ENCODE results near the gene CBARP. TPM values are rescaled to one million over a fixed set of nuclear protein-coding genes. Genes with fewer than 3 reads are reported as not detected.

CBARP gene
- total and polyA plus RNA-seq, 2 of the 13 experiments (the other 11 are each of a cell fraction or from before 2014, with no cell fraction given): 1.2 to 1.4 TPM

- Histone ChIP-seq H3K79me2 (ENCODE audit: insufficient read depth, low read length) (peaks cover 41% of the 10 kb centered on the region), H3K9ac (ENCODE audit: insufficient read depth, low read depth, low read length) (peak within 1 kb of the TSS; percentile 71), H3K27me3 (ENCODE audit: control insufficient read depth in 1 of 2, insufficient read depth in 2 of 2, low read length in 2 of 2) (no peaks in the 10 kb centered on the region; a peak in 1 of 5 replicates), H3K36me3 (replicated peaks in 1 of 2; ENCODE audit: control insufficient read depth in 1 of 2, insufficient read depth in 2 of 2, low read length in 2 of 2) (peaks cover 0 to 3% of the 10 kb centered on the region in 2 experiments; a peak in 1 of 5 replicates), H3K4me3 (replicated peaks in 1 of 3; ENCODE audit: insufficient read depth in 1 of 3, low read depth in 2 of 3, low read length in 3 of 3) (peak within 1 kb of the TSS; percentile 75 to 89 (median 82)), H3K4me2 (ENCODE audit: low read depth, low read length) (peak within 1 kb of the TSS; percentile 89), H2AFZ (ENCODE audit: low read length) (no peak within 1 kb of the TSS), H3K9me3 (ENCODE audit: low read length) (no peaks in the 10 kb centered on the region), H3K4me1 (ENCODE audit: insufficient read depth, low read length) (peaks cover 67% of the 10 kb centered on the region), H3K27ac (ENCODE audit: extremely low read length, insufficient read depth, low read length) (peak within 1 kb of the TSS; percentile 75), H4K20me1 (ENCODE audit: insufficient read depth, low read length) (no peaks in the 10 kb centered on the region)
- TF ChIP-seq YY1 (IDR thresholded peaks at IDR 0.05; ENCODE audit: insufficient read depth, insufficient replicate concordance, low read depth, low read length): no peak
- 0 out of 2 replicates have a peak, but pooled peaks have one; percentile 8 for TF ChIP-seq YEATS4 (CRISPR knock-in tag; IDR thresholded peaks at IDR 0.05; ENCODE audit: borderline replicate concordance)
- DNase-seq (ENCODE audit: low spot score) (no peak), ATAC-seq (no peak), FAIRE-seq (no peak)
- ChIA-PET CTCF (ENCODE audit: low intra/inter-chr PET ratio, low total read pairs) (no interaction called here), POLR2A (interaction anchor here (1.3 to 3.5 kb wide), 5 partner anchors 16 to 117 kb away, joined by 3 to 61 read pairs (median 8); partner anchors contain the start of gene CIRBP)
- WGBS (ENCODE audit: low lambda C conversion rate): no CpG with 5 or more reads among the region's 113 CpGs
- intact Hi-C loops (cut with micrococcal nuclease; ENCODE audit: unreplicated experiment): no loop called here
- in situ Hi-C loops (cut with HindIII; ENCODE audit: extremely low pct_ligation_motif_present, low pct_unique_long_range_greater_than_20kb): no loop called here
- no TSS peak for BruUV-seq (replicated peaks)
Measured at GRCh38 chr19:1285737-1286360, 48.0 kb upstream of the CBARP start, which contains the start of gene EFNA2. TSS of gene EFNA2 (plus strand) at chr19:1285873. CDS start at chr19:1286169, 296 bp downstream.

DNA sequence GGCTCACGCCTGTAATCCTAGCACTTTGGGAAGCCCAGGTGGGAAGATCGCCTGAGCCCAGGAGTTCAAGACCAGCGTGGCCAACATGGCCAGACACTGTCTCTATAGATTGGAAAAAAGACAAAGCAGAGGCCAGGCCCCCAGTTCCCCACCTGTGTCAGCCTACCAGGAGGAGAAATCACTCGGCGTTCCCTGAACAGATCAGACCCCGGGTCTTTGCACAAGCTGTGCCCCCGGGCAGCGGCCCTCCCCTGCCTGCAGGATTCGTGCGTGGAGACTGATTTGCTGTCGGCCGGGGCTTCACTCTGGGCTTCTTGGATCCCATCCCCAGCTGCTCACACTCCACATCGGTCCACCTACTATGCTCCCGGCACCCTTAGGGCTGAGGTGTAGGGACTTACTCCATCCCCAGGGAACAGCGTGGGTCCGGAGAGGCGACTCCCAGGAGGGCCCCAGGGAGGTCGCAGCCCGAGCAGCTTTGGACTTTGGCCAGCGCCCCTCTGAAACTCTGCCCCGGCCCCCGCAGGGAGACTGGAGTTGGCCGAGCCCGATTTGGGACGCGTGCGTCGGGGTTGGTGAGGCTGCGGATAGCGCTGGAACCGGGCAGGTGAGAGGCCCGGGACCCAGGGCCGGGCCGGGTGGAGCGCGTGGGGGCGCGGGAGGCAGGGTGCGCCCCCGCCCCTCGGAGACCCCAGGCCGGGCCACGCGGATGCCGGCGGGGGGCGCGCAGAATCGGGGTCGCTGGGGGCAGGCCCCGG, 47.4 kb upstream of the CBARP start:
- Histone ChIP-seq H3K36me3 (replicated peaks in 1 of 2; ENCODE audit: control insufficient read depth in 1 of 2, insufficient read depth in 2 of 2, low read length in 2 of 2) (peaks cover 0 to 3% of the 10 kb centered on the region in 2 experiments; a peak in 1 of 5 replicates), H4K20me1 (ENCODE audit: insufficient read depth, low read length) (no peaks in the 10 kb centered on the region), H3K27me3 (ENCODE audit: control insufficient read depth in 1 of 2, insufficient read depth in 2 of 2, low read length in 2 of 2) (no peaks in the 10 kb centered on the region; a peak in 1 of 5 replicates), H3K9ac (ENCODE audit: insufficient read depth, low read depth, low read length) (peak overlapping the region; percentile 60), H3K9me3 (ENCODE audit: low read length) (no peaks in the 10 kb centered on the region), H3K4me2 (ENCODE audit: low read depth, low read length) (peak overlapping the region; percentile 89), H3K27ac (ENCODE audit: extremely low read length, insufficient read depth, low read length) (peak overlapping the region; percentile 75), H2AFZ (ENCODE audit: low read length) (no peak overlapping the region), H3K4me3 (replicated peaks in 1 of 3; ENCODE audit: insufficient read depth in 1 of 3, low read depth in 2 of 3, low read length in 3 of 3) (peak overlapping the region; percentile 59 to 70 (median 63); a peak in 5 of 6 replicates), H3K4me1 (ENCODE audit: insufficient read depth, low read length) (peaks cover 60% of the 10 kb centered on the region), H3K79me2 (ENCODE audit: insufficient read depth, low read length) (peaks cover 35% of the 10 kb centered on the region)
- FAIRE-seq (peak; percentile 18), ATAC-seq (peak; percentile 7), DNase-seq (ENCODE audit: low spot score) (no peak)
- WGBS (ENCODE audit: low lambda C conversion rate): 0% methylated on average over 4 of the region's 51 CpGs
- BruUV-seq (replicated peaks): no TSS peak
- POLR2A ChIA-PET: interaction anchor here (1.0 to 3.5 kb wide), 15 partner anchors 10 to 206 kb away, joined by 3 to 61 read pairs (median 6); partner anchors contain the start of genes CIRBP, FAM174C and REEP6
- in situ Hi-C loops (cut with HindIII; ENCODE audit: extremely low pct_ligation_motif_present, low pct_unique_long_range_greater_than_20kb) (loop anchor here (5.0 kb wide), 2 partner anchors 32 to 87 kb away; no protein-coding TSS in a partner anchor), intact Hi-C loops (cut with micrococcal nuclease; ENCODE audit: unreplicated experiment) (no loop called here)
- CTCF ChIA-PET (ENCODE audit: low intra/inter-chr PET ratio, low total read pairs): no interaction called here
- no peak for TF ChIP-seq EED (CRISPR knock-in tag; IDR thresholded peaks at IDR 0.05)
- peak; percentile 53; the same call in 1 of the 2 replicates for TF ChIP-seq ZNF563 (CRISPR knock-in tag; IDR thresholded peaks at IDR 0.05)
- no peak for TF ChIP-seq TBL1XR1 (IDR thresholded peaks at IDR 0.05; ENCODE audit: borderline replicate concordance, low read length, partially characterized antibody)
- no peak for TF ChIP-seq SMC3 (IDR thresholded peaks at IDR 0.05; ENCODE audit: low read length)
- no peak for TF ChIP-seq ZNF274 (CRISPR knock-in tag; IDR thresholded peaks at IDR 0.05)
- peak; percentile 40; the same call in 1 of the 2 replicates for TF ChIP-seq SALL1 (CRISPR knock-in tag; IDR thresholded peaks at IDR 0.05)
- TF ChIP-seq ZNF609 (CRISPR knock-in tag; IDR thresholded peaks at IDR 0.05; ENCODE audit: borderline replicate concordance): no peak
- no peak; the same call in 1 of the 2 replicates for TF ChIP-seq GATAD2A (CRISPR knock-in tag; IDR thresholded peaks at IDR 0.05)
- no peak for TF ChIP-seq MTA3 (CRISPR knock-in tag; IDR thresholded peaks at IDR 0.05)
